Sciatic nerve (tissue), 2 donors: ENCODE data around the gene NAB2. TPM values are rescaled to one million over a fixed set of nuclear protein-coding genes. Genes with fewer than 3 reads are reported as not detected.

Experiments
- ATAC-seq: fragments of 200-7000 bp; cut with Tn5 transposase; one replicate; pipeline ENCODE4 v1.9.1; 2020; ENCODE audit warnings: mild to moderate bottlenecking, moderate library complexity
- DNase-seq: peaks from one replicate; pipeline ENCODE4 v3.0.0-alpha.2; 2020; ENCODE audit warnings: low spot score
- intact Hi-C: fragments of 100-400 bp; cut with DNase I; formaldehyde crosslinking; loops from one replicate; pipeline ENCODE4 v1.14.2; 2022
- total RNA-seq: library from RNA; stranded (reverse); fragmentation: NEBNext Ultra II Directional; extraction: Animal tissue kit (Norgen Biotek cat#: 25700); gene quantifications from one replicate; pipeline ENCODE4 v1.2.1, GENCODE V29; 2021
- donor health status: DM: no; HTN: no; CAD: no.
- donor health status: DM: no; HTN: no; CAD: no.

NAB2 gene
- total RNA-seq, 1 donor from 2014 or later: 52.7 TPM

GRCh38 chr12:57142727-57143126 lies 53.8 kb downstream of the NAB2 start:
- ATAC-seq: no peak
- intact Hi-C loops: no loop called here
- DNase-seq: no peak

GRCh38 chr12:57143454-57143853 lies 54.5 kb downstream of the NAB2 start:
- intact Hi-C loops: no loop called here
- DNase-seq (no peak), ATAC-seq (no peak)

Other genes with a start within 250 kb of the NAB2 start
- gene SDR9C7, start 154.7 kb upstream of the NAB2 start, total RNA-seq: 0.18 TPM
- gene RDH16, start 131.5 kb upstream of the NAB2 start, total RNA-seq: 1.4 TPM
- 6.2 TPM for gene ZBTB39, start 82.6 kb upstream of the NAB2 start, total RNA-seq
- not detected for gene TAC3, start 72.6 kb upstream of the NAB2 start, total RNA-seq
- gene MYO1A, start 39.0 kb upstream of the NAB2 start, total RNA-seq: 0.36 TPM
- 13.1 TPM for gene NEMP1, start 10.3 kb upstream of the NAB2 start, total RNA-seq
- 187 TPM for gene STAT6, start 22.2 kb downstream of the NAB2 start, total RNA-seq
- gene LRP1, start 39.4 kb downstream of the NAB2 start, total RNA-seq: 760 TPM
- gene LRP1-AS, start 58.5 kb downstream of the NAB2 start, total RNA-seq: not detected
- 0.27 TPM for gene NXPH4, start 127.7 kb downstream of the NAB2 start, total RNA-seq
- gene SHMT2, start 140.6 kb downstream of the NAB2 start, total RNA-seq: 41.9 TPM
- 1.9 TPM for gene STAC3, start 162.1 kb downstream of the NAB2 start, total RNA-seq